Breast epithelium (tissue), 3 donors: ENCODE results near the gene RP2.

Experiments
- POLR2A ChIP-seq: fragments of 450-650 bp; IDR thresholded peaks from one replicate; pipeline ENCODE4 v1.6.1; 2016; ENCODE audit warnings: antibody characterized with exemption, mild to moderate bottlenecking, moderate library complexity
- TF ChIP-seq, protein P1 (sequence below), 3 donors: fragments of 450-650 bp; IDR thresholded peaks; one replicate each; pipeline ENCODE4 v1.5.1; 2016 to 2017; ENCODE audit warnings: antibody characterized with exemption in 3 of 3, mild to moderate bottlenecking in 3 of 3, moderate library complexity in 3 of 3

DNA sequence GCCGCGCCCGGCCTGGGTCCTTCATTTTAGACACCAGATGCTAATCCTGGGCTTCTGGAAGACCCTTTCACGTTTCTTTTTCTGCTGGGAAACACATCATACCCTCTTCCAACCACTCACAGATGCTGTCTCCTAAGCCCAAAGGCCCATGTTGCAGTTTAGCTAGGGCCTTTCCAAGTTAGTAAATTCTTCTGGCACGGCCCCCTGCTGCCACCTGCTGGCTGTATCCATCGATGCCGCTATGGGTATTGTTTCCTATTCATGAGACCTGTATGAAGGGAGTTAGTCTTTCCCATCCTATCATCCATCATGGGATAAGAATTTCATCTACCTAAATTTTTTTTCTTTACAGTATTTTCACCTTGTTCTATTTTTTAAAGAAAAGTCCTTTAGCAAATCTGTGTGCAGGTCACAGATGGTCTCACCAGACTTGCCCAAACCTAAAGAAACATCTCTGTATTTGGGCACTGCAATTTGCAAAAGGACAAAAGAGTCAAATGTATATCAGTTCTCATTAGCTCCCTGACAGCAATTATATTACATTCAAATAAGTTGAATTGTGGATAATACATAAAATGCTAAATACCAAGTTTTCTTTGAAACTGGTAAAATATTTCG lies 40.2 kb upstream of the RP2 start:
- TF ChIP-seq, protein P1, sequence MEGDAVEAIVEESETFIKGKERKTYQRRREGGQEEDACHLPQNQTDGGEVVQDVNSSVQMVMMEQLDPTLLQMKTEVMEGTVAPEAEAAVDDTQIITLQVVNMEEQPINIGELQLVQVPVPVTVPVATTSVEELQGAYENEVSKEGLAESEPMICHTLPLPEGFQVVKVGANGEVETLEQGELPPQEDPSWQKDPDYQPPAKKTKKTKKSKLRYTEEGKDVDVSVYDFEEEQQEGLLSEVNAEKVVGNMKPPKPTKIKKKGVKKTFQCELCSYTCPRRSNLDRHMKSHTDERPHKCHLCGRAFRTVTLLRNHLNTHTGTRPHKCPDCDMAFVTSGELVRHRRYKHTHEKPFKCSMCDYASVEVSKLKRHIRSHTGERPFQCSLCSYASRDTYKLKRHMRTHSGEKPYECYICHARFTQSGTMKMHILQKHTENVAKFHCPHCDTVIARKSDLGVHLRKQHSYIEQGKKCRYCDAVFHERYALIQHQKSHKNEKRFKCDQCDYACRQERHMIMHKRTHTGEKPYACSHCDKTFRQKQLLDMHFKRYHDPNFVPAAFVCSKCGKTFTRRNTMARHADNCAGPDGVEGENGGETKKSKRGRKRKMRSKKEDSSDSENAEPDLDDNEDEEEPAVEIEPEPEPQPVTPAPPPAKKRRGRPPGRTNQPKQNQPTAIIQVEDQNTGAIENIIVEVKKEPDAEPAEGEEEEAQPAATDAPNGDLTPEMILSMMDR (IDR thresholded peaks at IDR 0.05) = peak; percentile 39 to 63 (median 54)
- TF ChIP-seq POLR2A = no peak
